LHCN-M2 (cell line): Measurements from ENCODE around the gene PRKAB2. TPM values are rescaled to one million over a fixed set of nuclear protein-coding genes. Genes with fewer than 3 reads are reported as not detected.
"Not testable (repeated sequence)": the region's sequence is repeated elsewhere in the genome, so short reads cannot be mapped to it uniquely, and the experiment has no call there.

Experiments used
- DNase-seq: peaks from one replicate; pipeline ENCODE4 v3.0.0-alpha.2; 2012; ENCODE audit warnings: low read depth
- polyA plus RNA-seq: library from polyadenylated mRNA; unstranded; fragments of >200 nt; gene quantifications from one replicate; pipeline ENCODE4 v1.2.1, GENCODE V29; 2012; ENCODE audit warnings: missing spikeins
- total RNA-seq: library from RNA; depleted of rRNA; stranded (reverse); fragments of >200 nt; gene quantifications from 2 replicates; pipeline ENCODE4 v1.2.3, GENCODE V29; 2014; rRNA removed

Gene PRKAB2
- total RNA-seq: 7.8 and 9.9 TPM in 2 replicates
- polyA plus RNA-seq: 3.4 TPM

- peak; percentile 95 for DNase-seq
Measured at GRCh38 chr1:147172168-147173016, at the start of gene PRKAB2. Gene PRKAB2, minus strand, starts transcription at chr1:147172470. Its CDS starts 326 bp downstream, at chr1:147172144.

GRCh38 chr1:147218606-147219005 lies 46.3 kb upstream of the PRKAB2 start:
- no peak for DNase-seq

- no peak for DNase-seq
Measured at GRCh38 chr1:147217141-147217540, 44.9 kb upstream of the PRKAB2 start.

- DNase-seq: no peak
Measured at GRCh38 chr1:147216124-147216523, 43.9 kb upstream of the PRKAB2 start.

GRCh38 chr1:147215540-147215916 lies 43.3 kb upstream of the PRKAB2 start:
- DNase-seq: no peak

- no peak for DNase-seq
Measured at GRCh38 chr1:147214842-147215539, 42.7 kb upstream of the PRKAB2 start.

GRCh38 chr1:147214325-147214724 lies 42.1 kb upstream of the PRKAB2 start:
- no peak for DNase-seq

- DNase-seq: no peak
Measured at GRCh38 chr1:147213271-147213670, 41.0 kb upstream of the PRKAB2 start.

- DNase-seq: no peak
Measured at GRCh38 chr1:147211577-147211976, 39.3 kb upstream of the PRKAB2 start.

GRCh38 chr1:147210987-147211386 lies 38.7 kb upstream of the PRKAB2 start:
- DNase-seq: no peak

- no peak for DNase-seq
Measured at GRCh38 chr1:147209825-147210821, 37.9 kb upstream of the PRKAB2 start.

- DNase-seq: no peak
Measured at GRCh38 chr1:147208619-147209018, 36.3 kb upstream of the PRKAB2 start.

GRCh38 chr1:147207192-147207591 lies 34.9 kb upstream of the PRKAB2 start:
- no peak for DNase-seq

- no peak for DNase-seq
Measured at GRCh38 chr1:147204080-147204479, 31.8 kb upstream of the PRKAB2 start.

GRCh38 chr1:147202576-147202975 lies 30.3 kb upstream of the PRKAB2 start:
- no peak for DNase-seq

GRCh38 chr1:147201786-147202185 lies 29.5 kb upstream of the PRKAB2 start:
- DNase-seq: no peak

- DNase-seq: peak; percentile 41
Measured at GRCh38 chr1:147201276-147201675, 29.0 kb upstream of the PRKAB2 start.

- DNase-seq: not testable (repeated sequence)
Measured at GRCh38 chr1:147197324-147197723, 25.1 kb upstream of the PRKAB2 start.

- no peak for DNase-seq
Measured at GRCh38 chr1:147189514-147189913, 17.2 kb upstream of the PRKAB2 start.

GRCh38 chr1:147185432-147185831 lies 13.2 kb upstream of the PRKAB2 start:
- DNase-seq: no peak

- peak; percentile 71 for DNase-seq
Measured at GRCh38 chr1:147177611-147178380, 5.5 kb upstream of the PRKAB2 start.
